ENCODE data around the gene IAPP.
"Not testable (repeated sequence)": the region's sequence is repeated elsewhere in the genome, so short reads cannot be mapped to it uniquely, and the experiment has no call there.

The IAPP gene

GRCh38 chr12:21379218-21379617, 6.5 kb downstream of the IAPP start:
- no peak for DNase-seq (ENCODE audit: low read depth in 2 of 2)

GRCh38 chr12:21381320-21381719, 8.6 kb downstream of the IAPP start:
- DNase-seq (ENCODE audit: low read depth in 2 of 2), result not testable (repeated sequence)

GRCh38 chr12:21384261-21384660, 11.6 kb downstream of the IAPP start:
- DNase-seq (ENCODE audit: low read depth in 2 of 2), result no peak

GRCh38 chr12:21387174-21387573, 14.5 kb downstream of the IAPP start:
- no peak for DNase-seq (ENCODE audit: low read depth in 2 of 2)

GRCh38 chr12:21392384-21392783, 19.7 kb downstream of the IAPP start:
- no peak for DNase-seq (ENCODE audit: low read depth in 2 of 2)

GRCh38 chr12:21394828-21395626, 22.3 kb downstream of the IAPP start:
- DNase-seq (ENCODE audit: low read depth in 2 of 2), result not testable (repeated sequence)

GRCh38 chr12:21413369-21414277, 40.9 kb downstream of the IAPP start:
- DNase-seq (ENCODE audit: low read depth in 2 of 2), result no peak

GRCh38 chr12:21416511-21417121, 43.9 kb downstream of the IAPP start:
- DNase-seq (ENCODE audit: low read depth in 2 of 2), result no peak

- DNase-seq (ENCODE audit: low read depth in 2 of 2), result not testable (repeated sequence)
These were observed 45.7 kb downstream of the IAPP start for GRCh38 chr12:21418398-21418797.

GRCh38 chr12:21419009-21419699, 46.5 kb downstream of the IAPP start:
- DNase-seq (ENCODE audit: low read depth in 2 of 2), result not testable (repeated sequence)

GRCh38 chr12:21428241-21428640, 55.5 kb downstream of the IAPP start:
- DNase-seq (ENCODE audit: low read depth in 2 of 2), result no peak

Measured in stimulated activated CD4-positive, alpha-beta T cell treated with anti-CD3 and anti-CD28 coated beads, Interleukin-1b, Interleukin-23, amount 100 ng/mL, for 1 hour (primary cell).